NT2/D1 (cell line): Measurements from ENCODE around the gene USP54.

ENCODE experiments used
- YY1 ChIP-seq: IDR thresholded peaks from 2 replicates; pipeline ENCODE4 v1.6.1; 2011; ENCODE audit not compliant: insufficient read length, insufficient read depth
- ZNF274 ChIP-seq: IDR thresholded peaks from 2 replicates; pipeline ENCODE4 v1.6.1; 2011; ENCODE audit warnings: mild to moderate bottlenecking, low read depth, low read length

DNA sequence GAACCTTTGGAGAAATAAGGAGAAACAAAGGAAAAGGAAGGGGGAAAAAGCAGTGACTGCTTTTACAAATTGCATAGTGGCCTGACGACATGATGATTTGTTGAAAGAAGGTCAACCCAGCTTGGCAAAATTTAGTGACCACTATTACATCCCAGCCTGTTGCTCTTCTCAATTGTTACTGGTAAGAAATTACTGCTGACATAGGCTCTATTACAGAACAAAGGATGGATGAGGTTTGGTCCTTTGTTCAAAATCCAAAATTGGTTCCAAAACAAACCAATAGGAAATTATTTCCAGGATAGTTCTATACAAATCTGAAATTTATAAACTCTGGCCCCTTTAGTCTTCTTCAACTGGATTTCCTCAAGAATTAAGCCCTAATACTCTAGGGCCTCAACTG is 39.6 kb downstream of the USP54 start:
- TF ChIP-seq YY1 (no peak), ZNF274 (no peak)
